OCI-LY3 (cell line): ENCODE results near the gene RGMA.

ENCODE experiments used
- H2AFZ ChIP-seq: fragments of 200-600, 300-600 bp; shearing (Covaris generic); 2 replicates; pipeline ENCODE4 v1.6.0; 2014; ENCODE audit warnings: antibody characterized with exemption, low read depth, low read length
- H3K27ac ChIP-seq: fragments of 200-600, 300-600 bp; sonication (generic); 2 replicates; pipeline ENCODE4 v1.5.1; 2014; ENCODE audit warnings: mild to moderate bottlenecking, low read length, moderate library complexity, mixed read lengths
- H3K27me3 ChIP-seq: fragments of 200-600, 300-600 bp; sonication (generic); 2 replicates; pipeline ENCODE4 v1.6.1; 2014; ENCODE audit warnings: low read depth, low read length, mixed read lengths
- H3K36me3 ChIP-seq: fragments of 200-600, 300-600 bp; sonication (generic); replicated peaks from 2 replicates; pipeline ENCODE3; 2014; ENCODE audit warnings: low read depth, low read length, mixed read lengths
- H3K4me1 ChIP-seq: fragments of 300-600, 200-600 bp; sonication (generic); 2 replicates; pipeline ENCODE4 v1.6.1; 2014; ENCODE audit warnings: low read length, mixed read lengths
- H3K4me2 ChIP-seq: fragments of 200-600, 300-600 bp; sonication (generic); 2 replicates; pipeline ENCODE4 v1.6.1; 2014; ENCODE audit warnings: low read length, mixed read lengths
- H3K4me3 ChIP-seq: fragments of 300-600, 200-600 bp; sonication (generic); 2 replicates; pipeline ENCODE4 v1.5.1; 2014; ENCODE audit warnings: antibody characterized with exemption, mild to moderate bottlenecking, low read length, moderate library complexity
- H3K79me2 ChIP-seq: fragments of 300-600, 200-600 bp; shearing (Covaris generic); 2 replicates; pipeline ENCODE4 v1.6.1; 2014; ENCODE audit warnings: mild to moderate bottlenecking, low read length, mixed read lengths
- H3K9ac ChIP-seq: fragments of 300-600, 200-600 bp; shearing (Covaris generic); 2 replicates; pipeline ENCODE4 v1.6.0; 2014; ENCODE audit warnings: mild to moderate bottlenecking, low read length, moderate library complexity
- H3K9me3 ChIP-seq: fragments of 200-600, 300-600 bp; shearing (Covaris generic); 2 replicates; pipeline ENCODE4 v1.6.1; 2014; ENCODE audit warnings: low read length, mixed read lengths; ENCODE audit not compliant: insufficient read depth
- H4K20me1 ChIP-seq: fragments of 200-600, 300-600 bp; sonication (generic); 2 replicates; pipeline ENCODE4 v1.6.1; 2016; ENCODE audit warnings: low read length, mixed read lengths; ENCODE audit not compliant: insufficient read depth
- EZH2phosphoT487 ChIP-seq: fragments of 200-600 bp; shearing (Covaris generic); IDR thresholded peaks from 2 replicates; pipeline ENCODE4 v1.6.1; 2018; ENCODE audit warnings: antibody characterized with exemption, mixed run types, low read depth
- TF ChIP-seq, protein P1 (sequence below): fragments of 200-600, 300-600 bp; sonication (generic); IDR thresholded peaks from 2 replicates; pipeline ENCODE4 v1.5.1; 2014; ENCODE audit warnings: antibody characterized with exemption, low read length, low read depth

Gene RGMA

GRCh38 chr15:93072011-93072410 is 17.0 kb downstream of the RGMA start:
- no peak overlapping the region for H2AFZ ChIP-seq
- no peaks in the 10 kb centered on the region for H3K9me3 ChIP-seq
- peaks cover 5% of the 10 kb centered on the region; the same call in 1 of the 2 replicates for H3K27me3 ChIP-seq
- no peaks in the 10 kb centered on the region for H3K36me3 ChIP-seq
- no peak overlapping the region for H3K4me3 ChIP-seq
- no peak for TF ChIP-seq EZH2phosphoT487
- TF ChIP-seq, protein P1, sequence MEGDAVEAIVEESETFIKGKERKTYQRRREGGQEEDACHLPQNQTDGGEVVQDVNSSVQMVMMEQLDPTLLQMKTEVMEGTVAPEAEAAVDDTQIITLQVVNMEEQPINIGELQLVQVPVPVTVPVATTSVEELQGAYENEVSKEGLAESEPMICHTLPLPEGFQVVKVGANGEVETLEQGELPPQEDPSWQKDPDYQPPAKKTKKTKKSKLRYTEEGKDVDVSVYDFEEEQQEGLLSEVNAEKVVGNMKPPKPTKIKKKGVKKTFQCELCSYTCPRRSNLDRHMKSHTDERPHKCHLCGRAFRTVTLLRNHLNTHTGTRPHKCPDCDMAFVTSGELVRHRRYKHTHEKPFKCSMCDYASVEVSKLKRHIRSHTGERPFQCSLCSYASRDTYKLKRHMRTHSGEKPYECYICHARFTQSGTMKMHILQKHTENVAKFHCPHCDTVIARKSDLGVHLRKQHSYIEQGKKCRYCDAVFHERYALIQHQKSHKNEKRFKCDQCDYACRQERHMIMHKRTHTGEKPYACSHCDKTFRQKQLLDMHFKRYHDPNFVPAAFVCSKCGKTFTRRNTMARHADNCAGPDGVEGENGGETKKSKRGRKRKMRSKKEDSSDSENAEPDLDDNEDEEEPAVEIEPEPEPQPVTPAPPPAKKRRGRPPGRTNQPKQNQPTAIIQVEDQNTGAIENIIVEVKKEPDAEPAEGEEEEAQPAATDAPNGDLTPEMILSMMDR: no peak
- H3K4me1 ChIP-seq: no peaks in the 10 kb centered on the region
- H3K79me2 ChIP-seq: no peaks in the 10 kb centered on the region
- no peaks in the 10 kb centered on the region for H4K20me1 ChIP-seq
- H3K27ac ChIP-seq: no peak overlapping the region
- H3K4me2 ChIP-seq: no peak overlapping the region
- no peak overlapping the region for H3K9ac ChIP-seq

GRCh38 chr15:93071469-93071936 is 17.5 kb downstream of the RGMA start:
- no peak for TF ChIP-seq EZH2phosphoT487
- TF ChIP-seq, protein P1: no peak
- H4K20me1 ChIP-seq: no peaks in the 10 kb centered on the region
- H3K4me3 ChIP-seq: no peak overlapping the region
- no peaks in the 10 kb centered on the region for H3K9me3 ChIP-seq
- no peak overlapping the region for H3K27ac ChIP-seq
- H3K27me3 ChIP-seq: peaks cover under 1% of the 10 kb centered on the region; the same call in 1 of the 2 replicates
- no peaks in the 10 kb centered on the region for H3K4me1 ChIP-seq
- H3K79me2 ChIP-seq: no peaks in the 10 kb centered on the region
- H3K9ac ChIP-seq: no peak overlapping the region
- H3K36me3 ChIP-seq: no peaks in the 10 kb centered on the region
- no peak overlapping the region for H2AFZ ChIP-seq
- H3K4me2 ChIP-seq: no peak overlapping the region

DNA sequence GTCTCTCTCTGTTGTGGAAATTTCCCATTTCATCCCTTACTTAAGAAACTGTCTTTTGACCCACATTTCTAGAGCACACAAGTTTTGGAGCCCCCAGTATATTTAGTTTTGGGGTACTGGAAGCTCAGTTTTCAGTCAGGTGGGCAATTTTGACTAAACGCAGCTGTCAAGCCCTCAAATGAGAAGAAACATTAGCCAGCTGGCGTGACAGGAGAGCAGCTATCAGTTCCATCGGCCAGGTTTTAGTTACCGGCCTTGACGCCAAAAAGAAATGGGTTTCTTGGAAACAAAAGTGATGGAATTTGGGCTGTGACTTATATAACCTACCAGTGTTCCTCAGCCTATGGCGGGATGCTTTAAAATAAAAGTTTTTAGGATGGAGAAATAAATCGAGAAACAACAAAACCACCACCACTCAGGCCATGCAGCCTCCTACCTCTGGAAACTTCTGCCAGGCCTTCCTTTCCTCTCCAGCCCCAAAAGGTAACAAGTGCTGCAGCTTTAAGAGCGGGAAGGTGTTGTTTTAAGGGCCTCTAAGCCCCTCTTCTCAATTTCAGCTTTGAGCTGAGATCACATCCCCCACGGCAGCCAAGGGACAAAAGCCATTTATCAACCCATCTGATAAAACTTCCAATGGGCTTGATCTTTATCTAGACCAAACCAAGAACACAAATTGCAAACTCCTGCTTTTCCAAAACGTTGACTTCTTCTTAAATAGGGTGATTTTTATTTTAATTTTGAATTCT is 18.3 kb downstream of the RGMA start:
- Histone ChIP-seq H3K9me3 (no peaks in the 10 kb centered on the region), H3K4me3 (no peak overlapping the region), H3K79me2 (no peaks in the 10 kb centered on the region), H4K20me1 (no peaks in the 10 kb centered on the region), H2AFZ (no peak overlapping the region), H3K4me2 (no peak overlapping the region), H3K27me3 (no peaks in the 10 kb centered on the region), H3K27ac (no peak overlapping the region), H3K9ac (no peak overlapping the region), H3K36me3 (no peaks in the 10 kb centered on the region), H3K4me1 (no peaks in the 10 kb centered on the region)
- TF ChIP-seq, protein P1: no peak
- TF ChIP-seq EZH2phosphoT487: no peak

GRCh38 chr15:93070132-93070531 is 18.9 kb downstream of the RGMA start:
- Histone ChIP-seq H3K27ac (no peak overlapping the region), H3K36me3 (no peaks in the 10 kb centered on the region), H3K27me3 (no peaks in the 10 kb centered on the region), H3K9ac (no peak overlapping the region), H2AFZ (no peak overlapping the region), H3K4me3 (no peak overlapping the region), H3K9me3 (no peaks in the 10 kb centered on the region), H3K4me1 (no peaks in the 10 kb centered on the region), H3K4me2 (no peak overlapping the region), H4K20me1 (no peaks in the 10 kb centered on the region), H3K79me2 (no peaks in the 10 kb centered on the region)
- no peak for TF ChIP-seq EZH2phosphoT487
- TF ChIP-seq, protein P1: no peak
